ENCODE data around the gene NKAIN2. TPM values are rescaled to one million over a fixed set of nuclear protein-coding genes. Genes with fewer than 3 reads are reported as not detected.
"Not testable (repeated sequence)": the region's sequence is repeated elsewhere in the genome, so short reads cannot be mapped to it uniquely, and the experiment has no call there.

NKAIN2 gene
- total RNA-seq, 1 donor from 2014 or later = 0.20 TPM

- intact Hi-C loops (cut with micrococcal nuclease) = no loop called here
- ATAC-seq (no peak), DNase-seq (no peak)
These were observed 204.6 kb downstream of the NKAIN2 start for GRCh38 chr6:124008000-124008987.

DNA sequence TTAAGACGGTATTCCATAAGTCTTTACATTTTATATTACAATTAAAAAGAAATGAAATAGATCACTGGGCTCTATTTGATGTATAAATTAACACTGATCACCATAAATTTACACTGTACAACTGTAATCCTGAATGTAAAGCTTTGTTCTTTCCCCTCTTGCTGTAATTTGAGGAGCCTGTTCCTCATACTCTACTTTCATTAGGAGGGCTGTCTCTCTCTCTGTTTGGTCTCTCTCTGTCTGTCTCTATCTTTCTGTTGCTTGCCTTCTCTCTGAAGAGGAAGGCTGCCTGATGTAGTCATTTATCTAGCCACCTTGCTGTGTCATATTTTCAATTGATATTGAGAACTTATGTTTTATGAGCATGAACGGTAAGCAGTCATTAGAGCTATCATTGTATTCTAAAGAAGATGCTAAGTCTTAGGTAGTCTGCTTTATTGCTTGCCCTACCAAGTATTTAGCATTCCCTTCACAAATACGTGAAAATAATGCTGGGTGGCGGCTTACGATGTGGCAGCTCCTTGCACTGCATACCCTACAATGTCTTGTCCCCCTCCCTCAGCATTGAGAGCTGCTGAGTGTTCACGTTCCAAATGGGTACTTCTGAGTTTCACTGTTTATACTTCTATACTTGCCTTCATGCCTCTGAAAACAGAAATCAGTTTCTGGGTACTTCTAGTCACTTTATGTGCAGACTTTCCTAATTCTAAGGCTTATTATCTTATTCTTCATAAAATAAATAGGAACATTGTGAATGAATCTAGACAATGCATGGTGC lies 205.5 kb downstream of the NKAIN2 start:
- ATAC-seq (no peak), DNase-seq (no peak)
- intact Hi-C loops (cut with micrococcal nuclease) = no loop called here

GRCh38 chr6:124010574-124010973 lies 206.9 kb downstream of the NKAIN2 start:
- no peak for ATAC-seq
- no peak for DNase-seq
- intact Hi-C loops (cut with micrococcal nuclease) = no loop called here

GRCh38 chr6:124011180-124011579 lies 207.5 kb downstream of the NKAIN2 start:
- ATAC-seq (no peak), DNase-seq (no peak)
- intact Hi-C loops (cut with micrococcal nuclease) = no loop called here

DNA sequence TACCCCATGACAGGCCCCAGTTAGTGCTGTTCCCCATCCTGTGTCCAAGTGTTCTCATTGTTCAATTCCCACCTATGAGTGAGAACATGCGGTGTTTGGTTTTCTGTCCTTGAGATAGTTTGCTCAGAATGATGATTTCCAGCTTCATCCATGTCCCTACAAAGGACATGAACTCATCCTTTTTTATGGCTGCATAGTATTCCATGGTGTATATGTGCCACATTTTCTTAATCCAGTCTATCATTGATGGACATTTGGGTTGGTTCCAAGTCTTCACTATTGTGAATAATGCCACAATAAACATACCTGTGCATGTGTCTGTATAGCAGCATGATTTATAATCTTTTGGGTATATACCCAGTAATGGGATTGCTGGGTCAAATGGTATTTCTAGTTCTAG lies 218.4 kb downstream of the NKAIN2 start:
- DNase-seq; intact Hi-C loops (cut with micrococcal nuclease); ATAC-seq: not testable (repeated sequence)

- DNase-seq = no peak
- no peak for ATAC-seq
- intact Hi-C loops (cut with micrococcal nuclease) = no loop called here
These were observed 219.0 kb downstream of the NKAIN2 start for GRCh38 chr6:124022641-124023040.

GRCh38 chr6:124026694-124027093 lies 223.0 kb downstream of the NKAIN2 start:
- no peak for ATAC-seq
- intact Hi-C loops (cut with micrococcal nuclease) = no loop called here
- no peak for DNase-seq

DNA sequence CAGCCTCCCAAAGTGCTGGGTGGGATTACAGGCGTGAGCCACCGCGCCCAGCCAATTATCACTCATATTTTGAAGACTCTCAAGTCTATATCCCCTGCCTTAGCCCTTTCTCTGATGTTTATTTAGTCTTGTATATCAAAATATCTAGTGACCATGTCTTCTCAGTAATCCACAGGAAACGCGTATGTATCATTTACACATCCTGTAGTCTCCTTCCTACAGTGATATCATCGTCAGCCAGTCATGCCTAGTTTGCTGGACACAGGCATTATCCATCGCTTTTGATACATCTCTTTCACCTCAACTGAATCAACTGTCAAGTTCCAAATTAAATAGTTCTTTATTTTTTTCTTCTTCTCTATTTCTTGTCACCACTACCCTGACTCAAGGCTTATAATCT lies 223.7 kb downstream of the NKAIN2 start:
- ATAC-seq = no peak
- DNase-seq = no peak
- intact Hi-C loops (cut with micrococcal nuclease) = no loop called here

GRCh38 chr6:124028117-124028516 lies 224.5 kb downstream of the NKAIN2 start:
- no peak for ATAC-seq
- DNase-seq = no peak
- intact Hi-C loops (cut with micrococcal nuclease) = no loop called here

- intact Hi-C loops (cut with micrococcal nuclease) = no loop called here
- ATAC-seq (no peak), DNase-seq (no peak)
These were observed 225.9 kb downstream of the NKAIN2 start for GRCh38 chr6:124029567-124029966.

DNA sequence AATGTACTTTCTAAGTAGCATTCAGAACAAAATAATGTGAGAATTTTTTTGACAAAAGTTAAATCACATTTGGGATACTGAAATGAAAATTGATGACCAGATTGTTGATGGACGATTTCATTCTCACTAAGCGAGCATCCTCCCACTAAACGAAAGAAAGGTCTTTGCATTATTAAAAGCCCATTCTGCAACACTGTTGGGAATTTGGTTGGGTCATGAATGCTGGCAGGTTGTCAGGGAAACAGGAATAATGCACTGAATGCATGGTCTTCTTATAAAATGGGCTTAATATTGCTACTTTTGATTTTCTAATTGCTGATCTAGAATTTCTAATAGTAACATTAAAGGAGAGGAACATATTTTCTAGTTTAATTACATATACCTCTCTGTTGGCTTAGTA lies 229.8 kb downstream of the NKAIN2 start:
- ATAC-seq (no peak), DNase-seq (no peak)
- intact Hi-C loops (cut with micrococcal nuclease) = no loop called here

- ATAC-seq = no peak
- DNase-seq = no peak
- intact Hi-C loops (cut with micrococcal nuclease) = no loop called here
These were observed 232.7 kb downstream of the NKAIN2 start for GRCh38 chr6:124036384-124036783.

- DNase-seq = no peak
- no peak for ATAC-seq
- intact Hi-C loops (cut with micrococcal nuclease) = no loop called here
These were observed 237.0 kb downstream of the NKAIN2 start for GRCh38 chr6:124040655-124041054.

- intact Hi-C loops (cut with micrococcal nuclease) = no loop called here
- ATAC-seq (no peak), DNase-seq (no peak)
These were observed 248.5 kb downstream of the NKAIN2 start for GRCh38 chr6:124052120-124052519.

DNA sequence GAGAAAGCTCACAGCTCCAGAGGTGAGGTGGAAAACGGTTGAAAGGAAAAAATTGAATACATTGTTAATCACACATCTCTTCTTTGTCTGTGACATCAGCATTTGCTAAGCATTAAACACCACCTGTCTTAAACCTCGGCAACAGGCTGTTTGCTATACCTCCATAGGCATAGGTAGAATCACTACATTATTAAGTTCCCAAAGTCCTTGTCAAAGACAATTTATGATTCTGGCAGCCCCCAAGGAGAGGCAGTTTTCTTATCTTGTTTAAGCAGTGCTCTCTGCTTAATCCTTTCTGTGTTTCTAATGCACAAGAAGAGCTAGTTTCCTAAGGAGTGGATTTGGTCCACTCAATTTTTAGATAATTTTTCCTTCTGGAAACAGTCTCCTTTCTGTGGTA lies 249.7 kb downstream of the NKAIN2 start:
- intact Hi-C loops (cut with micrococcal nuclease) = no loop called here
- ATAC-seq = no peak

GRCh38 chr6:124054034-124054433 lies 250.4 kb downstream of the NKAIN2 start:
- intact Hi-C loops (cut with micrococcal nuclease) = no loop called here
- no peak for ATAC-seq
- no peak for DNase-seq

More for the DNA sequence above, 249.7 kb downstream of the NKAIN2 start:
- DNase-seq = no peak

DNA sequence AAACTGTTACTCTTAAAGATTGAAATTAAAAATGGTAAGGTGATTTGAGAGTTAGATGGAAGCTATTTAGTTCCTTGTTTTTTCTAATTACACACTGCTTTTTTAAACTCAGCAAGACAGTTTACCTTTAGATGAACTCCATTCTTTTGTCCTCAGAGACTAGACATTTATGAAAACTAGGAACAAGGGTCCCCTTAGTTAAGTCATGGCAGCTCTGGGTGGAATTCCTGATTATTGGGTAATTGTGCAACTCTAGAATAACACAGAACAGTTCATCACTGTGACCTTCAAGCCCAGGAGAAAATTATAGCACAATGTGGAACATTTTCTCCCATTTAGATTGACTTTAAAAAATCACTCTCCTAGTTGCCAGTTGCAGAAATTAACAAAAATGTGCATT lies 251.7 kb downstream of the NKAIN2 start:
- intact Hi-C loops (cut with micrococcal nuclease) = no loop called here
- ATAC-seq (no peak), DNase-seq (no peak)

DNA sequence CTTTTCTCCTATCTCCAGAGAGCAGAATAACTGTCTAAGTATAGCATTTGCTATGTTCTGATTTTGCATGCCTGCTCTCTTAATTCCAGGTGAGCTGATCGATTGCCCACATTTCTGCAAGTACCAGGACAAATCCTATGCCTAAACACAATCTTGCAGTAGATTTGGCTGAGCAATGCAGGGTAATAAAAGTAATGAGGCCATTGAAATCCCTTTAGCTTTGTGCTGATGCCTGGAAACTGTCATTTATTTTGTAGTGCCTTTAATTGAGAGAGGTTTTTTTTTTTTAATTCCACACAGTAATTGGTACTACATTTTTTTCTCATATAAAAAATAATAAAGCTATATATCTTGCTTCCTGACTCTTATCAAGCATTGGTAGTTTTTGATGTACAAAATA lies 252.3 kb downstream of the NKAIN2 start:
- intact Hi-C loops (cut with micrococcal nuclease) = no loop called here
- DNase-seq = no peak
- ATAC-seq = no peak

- intact Hi-C loops (cut with micrococcal nuclease) = no loop called here
- DNase-seq (no peak), ATAC-seq (no peak)
These were observed 253.0 kb downstream of the NKAIN2 start for GRCh38 chr6:124056407-124057334.

Data from left ventricle myocardium superior (tissue), 1 donor.